GM18519 (cell line): ENCODE data around the gene LRRC14B.

Experiments used
- ATAC-seq: cut with Tn5 transposase; IDR thresholded peaks from one replicate; pipeline ENCODE4 v1.9.1; 2021; ENCODE audit warnings: mild to moderate bottlenecking, moderate library complexity; ENCODE audit not compliant: unreplicated experiment, low FRiP score

LRRC14B gene

DNA sequence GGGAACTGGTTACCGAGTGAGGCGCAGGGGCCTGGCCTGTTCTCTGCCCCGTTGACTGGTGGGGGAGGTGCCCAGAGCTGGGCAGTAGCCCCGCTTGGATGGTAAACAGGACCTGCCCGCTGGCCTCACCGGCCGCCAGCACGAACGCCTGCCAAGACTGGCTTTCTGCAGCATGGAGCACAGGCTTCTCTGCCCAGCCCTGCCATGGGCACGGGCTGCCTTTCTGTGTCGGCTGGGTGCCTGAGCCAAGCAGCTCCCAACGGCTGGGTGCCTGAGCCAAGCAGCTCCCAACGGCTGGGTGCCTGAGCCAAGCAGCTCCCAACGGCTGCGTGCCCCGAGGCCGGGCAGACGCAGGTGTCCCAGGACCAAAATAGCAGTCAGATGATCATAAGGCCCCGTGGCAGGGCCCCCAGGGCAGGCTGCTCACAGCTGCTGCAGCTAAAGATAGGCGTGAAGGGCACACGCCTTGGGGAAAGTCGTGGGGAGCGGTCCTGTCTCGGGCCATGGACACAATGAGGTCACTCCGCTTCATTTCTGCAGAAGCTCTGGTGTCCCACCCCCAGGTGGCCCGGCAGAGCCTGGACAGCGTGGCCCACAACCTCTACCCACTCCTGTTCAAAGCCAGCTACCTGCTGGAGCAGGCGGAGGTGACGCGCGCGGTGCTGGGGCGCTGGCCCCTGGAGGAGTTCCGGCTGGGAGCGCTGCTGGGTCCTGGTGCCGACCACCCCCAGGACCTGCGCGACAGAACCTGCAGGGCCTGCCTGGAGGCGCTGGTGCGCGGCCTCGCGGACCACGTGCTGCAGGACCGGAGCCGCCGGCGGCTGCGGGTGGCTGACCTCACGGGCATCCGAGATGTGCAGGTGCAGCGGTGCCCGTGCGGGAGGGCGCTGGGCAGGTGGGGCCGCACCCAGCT is at the start of gene LRRC14B:
LRRC14B (plus strand) TSS at position 460 of the 913 bp plus-strand sequence; CDS start at position 504, 44 bp downstream.
- no peak for ATAC-seq

DNA sequence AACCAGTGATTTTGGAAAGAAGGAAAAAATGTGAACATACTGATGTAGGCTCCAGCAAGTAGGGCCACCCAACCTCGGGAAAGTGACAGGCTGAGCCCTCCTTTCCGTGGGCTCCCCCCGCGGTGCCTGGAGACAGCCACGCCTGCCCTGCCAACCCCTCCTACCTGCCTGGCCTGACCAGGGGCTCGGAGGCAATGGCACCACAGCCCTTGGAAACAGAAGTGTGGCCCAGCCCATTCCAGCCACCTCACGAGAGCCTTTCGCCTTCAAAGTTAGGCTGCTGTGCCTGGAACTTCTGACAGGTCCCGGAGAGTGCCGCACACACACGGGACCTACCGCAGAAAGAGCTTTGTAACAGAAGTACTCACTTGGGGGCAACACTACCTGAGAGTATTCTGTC is 49.5 kb upstream of the LRRC14B start:
- ATAC-seq = no peak

DNA sequence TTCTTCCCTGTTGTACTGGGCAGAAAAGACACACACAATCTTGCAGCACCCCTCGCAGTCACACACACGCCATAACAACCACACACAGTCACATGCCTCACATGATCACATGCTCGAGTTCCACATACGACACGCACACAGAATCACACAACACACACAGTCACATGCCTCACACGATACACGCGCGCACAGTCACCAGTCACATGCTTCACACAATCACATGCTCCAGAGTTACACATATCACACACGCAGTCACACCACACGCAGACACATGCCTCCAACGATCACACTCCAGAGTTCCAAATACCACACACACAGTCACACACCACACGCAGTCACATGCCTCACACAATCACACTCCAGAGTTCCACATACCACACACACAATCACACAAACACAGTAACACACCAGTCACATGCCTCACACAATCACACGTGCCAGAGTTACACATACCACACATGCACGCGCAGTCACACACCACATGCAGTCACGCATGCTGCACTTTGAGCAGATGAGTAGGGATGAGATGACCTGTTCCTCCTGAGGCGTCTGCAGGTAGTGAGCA is 49.0 kb upstream of the LRRC14B start:
- ATAC-seq = no peak

DNA sequence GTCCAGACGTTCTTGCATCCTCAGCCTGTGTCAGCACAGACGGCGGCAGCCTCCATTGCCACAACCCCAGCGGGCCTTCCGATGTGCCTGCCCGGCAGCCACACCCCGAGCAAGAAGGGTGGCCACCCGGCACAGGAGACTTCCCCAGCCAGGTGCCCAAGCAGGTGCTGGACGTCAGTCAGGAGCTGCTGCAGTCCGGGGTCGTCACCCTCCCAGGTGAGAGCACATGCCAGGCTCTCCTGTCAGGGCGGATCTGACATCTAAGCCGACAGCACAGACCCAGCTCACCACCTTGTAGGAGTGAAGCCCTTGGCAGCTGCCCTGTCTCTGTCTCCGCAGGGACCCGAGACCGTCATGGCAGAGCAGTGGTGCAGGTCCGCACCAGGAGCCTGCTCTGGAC is 48.3 kb upstream of the LRRC14B start:
- no peak for ATAC-seq

DNA sequence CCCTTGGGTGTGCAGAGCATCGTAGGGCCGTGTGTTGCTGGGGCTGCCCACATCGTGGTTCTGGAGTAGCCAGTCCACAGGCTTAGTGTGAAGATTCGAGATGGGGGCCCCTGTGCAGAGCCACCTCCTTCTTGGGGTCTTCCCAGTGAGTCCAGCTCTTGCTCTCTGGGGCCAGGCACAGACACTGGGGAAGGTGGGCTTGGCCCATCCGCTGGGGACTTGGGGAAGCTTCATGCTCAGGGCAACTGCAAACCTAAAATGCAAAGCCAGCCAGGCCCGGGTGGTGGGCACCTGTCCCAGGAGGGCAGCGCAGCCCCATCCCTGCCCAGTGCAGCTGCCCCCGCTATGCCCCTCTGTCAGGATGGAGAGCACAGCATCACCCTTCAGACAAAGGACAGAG is 46.4 kb upstream of the LRRC14B start:
- ATAC-seq = no peak

DNA sequence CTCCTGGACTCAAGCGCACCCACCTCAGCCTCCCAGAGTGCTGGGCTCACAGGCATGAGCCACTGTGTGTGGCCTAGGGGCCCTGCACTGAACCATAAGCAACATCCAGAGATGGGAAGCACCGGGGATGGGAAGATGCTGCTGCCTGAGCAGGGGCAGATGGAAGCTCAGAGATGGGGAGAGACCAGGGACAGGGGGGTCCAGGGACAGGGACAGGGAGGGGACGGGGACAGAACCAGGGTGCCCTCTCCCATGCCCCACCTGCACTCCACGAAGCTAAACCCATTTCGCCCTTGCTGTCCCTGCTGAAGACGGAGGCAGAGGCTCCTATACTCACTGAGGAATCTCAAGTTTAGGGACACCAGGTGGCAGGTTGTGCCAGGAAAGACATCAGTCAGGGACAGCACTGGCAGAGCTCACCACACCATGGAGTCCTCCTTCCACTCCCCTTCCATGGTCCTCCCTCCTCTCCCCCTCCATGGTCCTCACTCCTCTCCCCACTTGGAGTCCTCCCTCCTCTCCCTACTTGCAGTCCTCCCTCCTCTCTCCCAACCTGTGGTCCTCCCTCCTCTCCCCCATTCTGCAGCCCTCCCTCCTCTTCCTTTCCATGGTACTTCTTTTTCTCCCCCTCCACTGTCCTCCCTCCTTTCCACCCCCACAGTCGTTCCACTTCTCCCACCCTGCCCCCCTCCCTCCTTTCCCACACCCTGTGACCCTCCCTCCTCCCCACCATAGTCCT is 45.5 kb upstream of the LRRC14B start:
- no peak for ATAC-seq

DNA sequence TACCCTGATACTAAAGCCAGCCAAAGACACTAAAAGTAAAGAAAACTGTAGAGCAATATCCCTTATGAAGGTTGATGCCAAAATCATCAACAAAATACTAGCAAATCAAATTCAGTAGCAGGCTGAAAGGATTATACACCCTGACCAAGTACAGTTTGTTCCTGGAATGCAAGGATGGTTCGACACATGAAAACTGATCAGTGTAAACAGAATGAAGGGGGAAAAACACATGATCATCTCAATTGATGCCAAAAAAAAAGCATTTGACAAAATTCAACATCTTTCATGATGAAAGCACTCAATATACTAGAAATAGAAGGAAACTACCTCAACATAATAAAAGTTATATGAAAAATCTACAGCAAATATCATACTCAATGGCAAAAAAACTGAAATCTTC is 43.5 kb upstream of the LRRC14B start:
- ATAC-seq = no peak

DNA sequence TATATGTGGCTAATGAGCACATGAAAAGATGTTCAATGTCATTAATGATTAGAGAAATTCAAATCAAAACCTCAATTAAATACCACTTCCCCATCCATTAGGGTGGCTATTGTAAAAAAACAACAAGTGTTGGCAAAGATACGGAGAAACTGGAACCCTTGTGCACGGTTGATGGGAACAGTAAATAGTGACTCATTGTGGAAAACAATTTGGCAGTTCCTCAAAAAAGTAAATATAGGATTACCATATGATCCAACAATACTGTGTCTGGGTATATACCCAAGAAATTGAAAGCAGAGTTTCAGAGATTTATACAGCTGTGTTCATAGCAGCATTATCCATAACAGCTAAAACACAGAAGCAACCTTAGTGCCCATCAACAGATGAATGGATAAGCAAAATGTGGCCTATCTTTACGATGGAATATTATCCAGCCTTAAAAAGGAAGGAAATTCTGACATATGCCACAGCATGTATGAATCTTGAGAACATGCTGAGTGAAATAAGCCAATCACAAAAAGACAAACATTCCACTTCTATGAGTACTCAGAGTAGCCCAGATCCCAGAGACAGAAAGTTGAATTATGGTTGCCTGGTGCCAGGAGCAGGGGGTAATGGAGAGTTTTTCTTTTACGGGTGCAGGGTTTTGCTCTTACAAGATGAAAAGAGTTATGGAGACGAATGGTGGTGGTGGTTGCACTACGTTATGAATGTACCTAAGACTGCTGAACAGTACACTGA is 41.4 kb upstream of the LRRC14B start:
- no peak for ATAC-seq

DNA sequence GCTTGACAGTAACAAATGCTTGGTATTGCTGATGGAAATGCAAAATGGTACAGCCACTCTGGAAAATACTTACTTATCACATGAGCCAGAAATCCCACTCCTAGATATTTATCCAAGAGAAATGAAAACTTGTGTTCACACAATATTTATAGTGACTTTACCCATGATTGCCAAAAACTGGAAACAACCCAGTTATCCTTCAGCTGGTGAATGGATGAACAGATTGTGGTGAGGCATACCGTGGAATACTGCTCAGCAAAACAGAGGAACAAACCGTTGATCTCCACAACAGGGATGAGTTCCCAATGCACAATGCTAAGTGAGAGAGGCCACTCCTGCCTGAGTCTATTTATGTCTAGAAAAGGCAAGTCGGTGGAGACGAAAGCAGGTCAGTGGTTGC is 40.5 kb upstream of the LRRC14B start:
- ATAC-seq = no peak

DNA sequence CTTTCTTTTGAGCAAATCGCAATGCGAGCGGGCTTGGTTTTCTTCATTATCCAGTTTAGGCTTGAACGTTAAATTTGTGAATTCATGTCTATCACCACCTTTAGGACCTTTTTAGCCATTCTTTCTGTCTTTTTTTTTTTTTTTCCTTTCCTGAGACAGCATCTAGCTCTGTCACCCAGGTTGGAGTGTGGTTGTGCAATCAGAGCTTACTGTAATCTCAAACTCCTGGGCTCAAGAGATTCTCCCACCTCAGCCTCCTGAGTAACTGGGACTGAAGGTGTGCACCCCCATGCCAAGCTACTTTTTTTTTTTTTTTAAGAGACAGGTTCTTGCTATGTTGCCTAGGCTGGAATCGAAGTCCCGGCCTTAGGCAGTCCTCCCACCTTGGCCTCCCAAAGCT is 39.2 kb upstream of the LRRC14B start:
- ATAC-seq = no peak

DNA sequence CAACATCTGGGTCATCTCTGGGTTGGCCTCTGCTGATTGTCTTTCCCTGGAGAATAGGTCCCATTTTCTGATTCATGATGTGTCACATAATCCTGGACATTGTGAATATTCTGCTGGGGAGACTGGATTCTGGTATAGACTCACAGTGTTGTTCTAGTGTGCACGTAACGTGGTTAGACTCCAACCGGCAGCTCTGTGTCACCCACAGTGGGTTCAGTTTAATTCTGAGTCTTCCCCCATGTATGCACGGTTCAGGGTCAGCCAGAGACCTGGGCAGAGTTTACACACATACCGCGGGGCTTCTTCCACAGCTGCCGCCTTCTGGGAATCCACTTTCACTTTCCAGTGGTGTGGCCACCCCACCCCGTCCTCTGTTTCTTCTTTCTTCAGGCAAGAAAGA is 38.0 kb upstream of the LRRC14B start:
- no peak for ATAC-seq

DNA sequence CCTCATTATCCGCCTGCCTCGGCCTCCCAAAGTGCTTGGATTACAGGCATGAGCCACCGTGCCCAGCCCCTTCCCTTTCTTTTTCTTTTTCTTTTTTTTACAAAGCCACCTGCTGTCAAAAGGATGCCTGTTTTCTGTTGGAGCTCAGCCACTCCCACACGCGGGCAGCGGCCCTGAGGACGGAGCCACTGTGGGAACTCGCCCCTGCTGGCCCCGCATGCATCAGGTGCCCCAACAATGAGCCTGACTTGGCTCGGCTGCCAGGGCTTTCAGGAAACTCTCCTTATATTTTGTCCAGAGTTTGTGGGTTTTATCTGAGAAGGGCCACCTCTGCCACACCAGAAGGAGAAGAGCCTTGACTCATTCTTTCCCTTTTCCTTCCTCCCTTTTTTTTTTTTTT is 37.1 kb upstream of the LRRC14B start:
- no peak for ATAC-seq

DNA sequence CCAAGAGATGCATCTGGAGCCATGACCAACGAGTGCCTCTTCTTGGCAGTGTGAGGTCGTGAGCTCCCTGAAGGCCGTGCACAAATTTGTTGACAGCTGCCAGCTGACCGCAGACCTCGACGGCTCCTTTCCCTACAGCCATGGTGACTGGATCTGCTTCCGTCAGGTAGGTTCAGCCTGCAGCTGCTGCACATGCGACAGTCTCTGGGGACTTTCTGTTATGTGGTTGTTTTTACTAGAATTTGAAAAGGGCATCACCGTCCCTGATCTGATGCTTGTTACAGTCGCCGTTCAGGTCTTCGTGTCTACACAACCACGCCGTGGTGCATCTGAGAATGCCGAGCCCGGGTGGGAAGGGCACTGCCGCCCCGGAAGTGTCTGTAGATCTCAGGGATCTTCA is 36.5 kb upstream of the LRRC14B start:
- ATAC-seq = no peak

DNA sequence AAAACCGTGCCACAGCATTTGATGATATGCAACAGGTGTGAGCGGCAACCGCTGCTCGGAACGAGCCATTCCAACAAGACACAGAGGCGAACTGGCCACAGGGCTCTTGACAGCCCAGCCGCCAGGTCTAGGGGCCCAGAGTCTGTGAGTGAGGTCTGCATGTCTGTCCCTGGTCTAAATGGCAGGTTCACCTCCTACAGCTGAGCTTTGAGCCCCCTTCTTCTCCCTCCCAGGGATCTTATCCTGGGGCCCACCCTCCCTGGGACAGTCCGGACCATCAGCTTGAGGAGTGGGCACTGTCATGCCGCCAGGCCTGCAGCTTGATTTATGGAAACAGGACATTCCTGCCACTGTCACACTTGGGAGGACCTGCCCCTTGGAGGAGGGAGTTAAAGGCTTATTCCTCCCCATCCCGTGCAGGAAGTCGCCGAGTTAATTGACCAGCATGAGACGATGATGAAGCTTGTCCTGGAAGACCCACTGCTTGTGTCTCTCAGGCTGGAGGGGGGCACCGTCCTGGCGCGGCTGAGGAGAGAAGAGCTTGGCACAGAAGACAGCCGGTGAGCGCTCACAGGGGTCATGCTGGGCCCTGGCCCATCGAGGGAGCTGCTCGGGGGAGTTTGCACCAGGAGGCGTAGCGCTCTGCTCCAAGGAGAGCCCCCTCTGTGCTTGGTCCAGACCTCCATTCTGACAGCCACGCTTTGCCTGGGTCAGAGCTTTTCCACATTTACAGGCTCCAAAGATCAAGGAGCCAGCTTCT is 35.5 kb upstream of the LRRC14B start:
- no peak for ATAC-seq

DNA sequence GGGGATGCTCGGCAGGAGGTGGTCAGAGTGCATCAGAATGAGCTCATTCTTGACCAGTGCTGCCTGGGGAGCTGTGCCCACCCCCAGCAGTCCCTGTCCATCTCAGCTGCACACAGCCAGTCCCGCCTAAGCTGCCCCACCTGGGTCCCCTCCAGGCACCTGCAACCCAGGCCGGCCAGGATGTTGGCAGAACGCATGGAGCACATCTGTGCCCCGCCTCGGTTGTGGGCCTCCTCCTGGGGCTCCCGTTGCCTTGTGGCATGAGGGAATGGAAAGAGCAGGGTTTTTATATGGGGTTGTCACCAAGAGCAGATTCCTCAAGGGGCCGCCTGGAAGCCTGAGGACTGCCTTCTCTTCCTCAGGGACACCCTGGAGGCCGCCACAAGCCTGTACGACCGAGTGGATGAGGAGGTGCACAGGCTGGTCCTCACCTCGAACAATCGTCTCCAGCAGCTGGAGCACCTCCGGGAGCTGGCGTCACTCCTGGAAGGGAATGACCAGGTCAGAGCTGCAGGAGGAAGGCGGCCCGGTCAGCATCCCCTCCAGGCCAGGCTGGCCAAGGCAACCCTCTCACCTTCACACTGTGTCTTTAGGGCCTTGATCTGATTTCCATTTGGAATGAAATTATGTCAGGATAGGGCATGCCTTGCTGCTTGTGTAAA is 34.8 kb upstream of the LRRC14B start:
- ATAC-seq = no peak

DNA sequence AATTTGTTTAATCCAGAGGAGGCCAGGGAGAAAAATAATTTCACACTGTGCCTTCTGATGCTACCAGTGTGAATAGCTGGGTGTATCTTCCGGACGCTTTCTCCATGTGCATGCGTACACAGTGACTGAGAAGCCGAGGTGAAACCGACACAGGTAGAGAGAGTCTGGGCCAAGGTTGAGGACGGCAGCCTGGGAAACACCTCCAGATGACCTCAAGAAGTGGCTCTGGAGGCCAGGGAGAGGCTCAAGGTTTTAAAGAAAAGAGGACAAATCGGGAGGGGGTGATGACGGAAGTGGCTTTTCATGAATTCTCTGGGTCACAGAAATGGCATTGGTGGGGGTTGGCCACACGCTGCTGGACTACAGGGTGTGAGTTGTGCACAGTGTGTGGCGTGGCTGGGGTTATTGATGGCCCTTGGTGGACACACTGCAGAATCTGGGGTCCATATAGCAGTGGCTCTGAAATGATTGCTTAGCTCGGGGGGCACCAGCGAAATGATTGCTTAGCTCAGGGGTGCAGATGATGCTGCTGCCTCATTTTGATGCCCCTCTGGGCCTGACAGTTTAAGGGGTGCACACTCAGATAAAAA is 34.1 kb upstream of the LRRC14B start:
- ATAC-seq = no peak

DNA sequence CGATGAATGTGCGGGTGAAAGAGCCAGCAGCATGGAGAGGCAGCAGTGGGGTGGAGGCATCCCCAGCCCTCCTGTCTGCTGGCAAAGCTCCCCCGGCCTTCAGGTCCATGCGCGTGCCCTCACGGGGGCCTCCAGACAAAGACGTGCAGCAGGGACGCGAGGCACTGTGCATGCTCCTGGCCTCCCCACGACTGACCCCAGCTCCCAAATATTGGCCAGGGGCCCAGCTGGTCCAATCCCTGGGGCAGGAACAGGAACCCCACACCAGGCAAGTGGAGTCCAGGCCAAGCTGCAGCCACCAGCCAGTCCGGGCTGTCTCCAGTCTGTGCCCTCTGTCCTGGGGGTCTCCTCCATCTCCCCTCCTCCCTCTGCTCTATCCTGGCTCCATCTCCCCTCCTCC is 33.5 kb upstream of the LRRC14B start:
- ATAC-seq = no peak

DNA sequence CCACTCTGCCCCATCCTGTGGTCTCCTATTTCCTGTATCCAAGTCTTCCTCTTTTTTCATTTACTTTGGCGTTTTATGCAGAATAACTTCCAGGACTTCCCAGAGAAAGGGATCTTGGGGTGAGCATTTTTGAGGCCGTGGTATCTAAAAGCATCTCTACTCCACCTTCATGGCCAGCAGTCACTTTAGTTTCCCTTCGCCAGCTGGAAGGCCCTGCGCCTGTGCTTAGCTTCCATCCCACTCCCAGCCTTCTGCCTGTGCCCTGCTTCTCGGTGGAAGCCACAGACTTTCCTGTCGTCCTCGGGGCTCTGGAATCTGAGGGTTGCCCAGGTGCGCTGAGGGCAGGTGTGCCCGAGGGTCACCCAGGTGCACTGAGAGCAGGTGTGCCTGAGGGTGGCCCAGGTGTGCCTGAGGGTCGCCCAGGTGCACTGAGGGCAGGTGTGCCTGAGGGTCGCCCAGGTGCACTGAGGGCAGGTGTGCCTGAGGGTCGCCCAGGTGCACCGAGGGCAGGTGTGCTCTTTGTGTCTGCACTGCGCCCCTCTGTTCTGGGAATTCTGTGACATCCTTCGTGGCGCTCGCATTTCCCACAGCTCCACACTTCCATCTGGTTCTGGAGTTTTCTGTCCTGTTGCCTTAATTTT is 32.4 kb upstream of the LRRC14B start:
- no peak for ATAC-seq
